ENCODE data around the gene ATP10B. TPM values are rescaled to one million over a fixed set of nuclear protein-coding genes. Genes with fewer than 3 reads are reported as not detected.

The ATP10B gene
- total RNA-seq, 1 donor from 2014 or later, result not detected

GRCh38 chr5:160638161-160638742 is 213.8 kb downstream of the ATP10B start:
- TF ChIP-seq CTCF (IDR thresholded peaks at IDR 0.05), result no peak
- no peak for ATAC-seq
- H3K27me3 ChIP-seq, result no peaks in the 10 kb centered on the region

GRCh38 chr5:160637357-160638090 is 214.5 kb downstream of the ATP10B start:
- Histone ChIP-seq H3K9me3 (no peaks in the 10 kb centered on the region), H3K4me3 (no peak overlapping the region), H3K27ac (no peak overlapping the region), H3K27me3 (no peaks in the 10 kb centered on the region), H3K4me1 (no peaks in the 10 kb centered on the region), H3K36me3 (no peaks in the 10 kb centered on the region)
- no peak for ATAC-seq
- no peak for TF ChIP-seq CTCF (IDR thresholded peaks at IDR 0.05)
- DNase-seq, result no peak
- intact Hi-C loops (cut with DNase I), result no loop called here

More at GRCh38 chr5:160638161-160638742, 213.8 kb downstream of the ATP10B start:
- intact Hi-C loops (cut with DNase I), result no loop called here
- DNase-seq, result no peak
- Histone ChIP-seq H3K4me3 (no peak overlapping the region), H3K27ac (no peak overlapping the region), H3K36me3 (no peaks in the 10 kb centered on the region), H3K4me1 (no peaks in the 10 kb centered on the region), H3K9me3 (no peaks in the 10 kb centered on the region)

- Histone ChIP-seq H3K27ac (no peak overlapping the region), H3K9me3 (no peaks in the 10 kb centered on the region), H3K4me3 (no peak overlapping the region), H3K36me3 (no peaks in the 10 kb centered on the region), H3K27me3 (no peaks in the 10 kb centered on the region), H3K4me1 (no peaks in the 10 kb centered on the region)
- no peak for DNase-seq
- TF ChIP-seq CTCF (IDR thresholded peaks at IDR 0.05), result no peak
- intact Hi-C loops (cut with DNase I), result no loop called here
- ATAC-seq, result no peak
These were observed 216.3 kb downstream of the ATP10B start for GRCh38 chr5:160635663-160636062.

- no peaks in the 10 kb centered on the region for H3K27me3 ChIP-seq
- H3K4me3 ChIP-seq, result no peak overlapping the region
- H3K27ac ChIP-seq, result no peak overlapping the region
- DNase-seq (no peak), ATAC-seq (no peak)
- intact Hi-C loops (cut with DNase I), result no loop called here
- no peaks in the 10 kb centered on the region for H3K9me3 ChIP-seq
- no peaks in the 10 kb centered on the region for H3K36me3 ChIP-seq
- H3K4me1 ChIP-seq, result no peaks in the 10 kb centered on the region
- TF ChIP-seq CTCF (IDR thresholded peaks at IDR 0.05), result no peak
These were observed 217.0 kb downstream of the ATP10B start for GRCh38 chr5:160635046-160635445.

- Histone ChIP-seq H3K4me1 (no peaks in the 10 kb centered on the region), H3K36me3 (no peaks in the 10 kb centered on the region), H3K27me3 (peaks cover 4% of the 10 kb centered on the region), H3K4me3 (no peak overlapping the region), H3K9me3 (no peaks in the 10 kb centered on the region), H3K27ac (no peak overlapping the region)
- no peak for TF ChIP-seq CTCF (IDR thresholded peaks at IDR 0.05)
- no peak for DNase-seq
- intact Hi-C loops (cut with DNase I), result no loop called here
- ATAC-seq, result no peak
These were observed 223.0 kb downstream of the ATP10B start for GRCh38 chr5:160629003-160629402.

Measured in upper lobe of right lung (tissue), 1 donor.